GM06990 (cell line): ENCODE data around the gene MAPKAP1.

ENCODE experiments used
- DNase-seq: peaks from one replicate; pipeline ENCODE4 v3.0.0-alpha.2; 2011; ENCODE audit not compliant: insufficient read length; ENCODE audit errors: extremely low read depth
- H3K27me3 ChIP-seq: replicated peaks from 2 replicates; pipeline ENCODE4 v1.6.0; 2011; ENCODE audit warnings: low read length; ENCODE audit not compliant: control insufficient read depth, insufficient read depth
- H3K36me3 ChIP-seq: 2 replicates; pipeline ENCODE4 v1.5.1; 2011; ENCODE audit warnings: low read length; ENCODE audit not compliant: control insufficient read depth, insufficient read depth
- H3K4me3 ChIP-seq: replicated peaks from 2 replicates; pipeline ENCODE4 v1.5.1; 2011; ENCODE audit warnings: low read depth, mild to moderate bottlenecking, control low read depth, low read length
- TF ChIP-seq, protein P1 (sequence below): IDR thresholded peaks from 2 replicates; pipeline ENCODE4 v1.5.1; 2011; ENCODE audit warnings: low read length, control low read depth, mild to moderate bottlenecking, inconsistent platforms; ENCODE audit not compliant: insufficient read depth, poor library complexity, severe bottlenecking

Gene MAPKAP1

DNA sequence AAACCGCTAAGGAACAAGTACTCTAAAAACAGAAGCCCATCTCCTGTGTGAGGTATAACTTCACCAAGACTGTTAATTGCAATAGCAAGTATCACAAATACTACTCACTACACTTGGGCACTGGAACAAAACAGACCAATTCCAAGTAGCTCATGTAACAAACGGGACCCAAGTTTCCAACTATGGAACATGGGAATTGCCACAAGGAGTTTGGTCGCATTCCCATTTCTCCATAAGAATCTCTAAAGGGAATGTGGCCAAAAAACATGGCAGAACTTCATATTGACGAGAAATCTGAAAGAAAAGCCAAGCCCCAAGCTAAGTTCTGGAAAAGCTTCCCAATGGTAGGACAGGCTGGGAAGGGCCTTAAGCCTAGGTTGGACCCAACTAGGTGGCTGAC, 162.5 kb downstream of the MAPKAP1 start:
- TF ChIP-seq, protein P1, sequence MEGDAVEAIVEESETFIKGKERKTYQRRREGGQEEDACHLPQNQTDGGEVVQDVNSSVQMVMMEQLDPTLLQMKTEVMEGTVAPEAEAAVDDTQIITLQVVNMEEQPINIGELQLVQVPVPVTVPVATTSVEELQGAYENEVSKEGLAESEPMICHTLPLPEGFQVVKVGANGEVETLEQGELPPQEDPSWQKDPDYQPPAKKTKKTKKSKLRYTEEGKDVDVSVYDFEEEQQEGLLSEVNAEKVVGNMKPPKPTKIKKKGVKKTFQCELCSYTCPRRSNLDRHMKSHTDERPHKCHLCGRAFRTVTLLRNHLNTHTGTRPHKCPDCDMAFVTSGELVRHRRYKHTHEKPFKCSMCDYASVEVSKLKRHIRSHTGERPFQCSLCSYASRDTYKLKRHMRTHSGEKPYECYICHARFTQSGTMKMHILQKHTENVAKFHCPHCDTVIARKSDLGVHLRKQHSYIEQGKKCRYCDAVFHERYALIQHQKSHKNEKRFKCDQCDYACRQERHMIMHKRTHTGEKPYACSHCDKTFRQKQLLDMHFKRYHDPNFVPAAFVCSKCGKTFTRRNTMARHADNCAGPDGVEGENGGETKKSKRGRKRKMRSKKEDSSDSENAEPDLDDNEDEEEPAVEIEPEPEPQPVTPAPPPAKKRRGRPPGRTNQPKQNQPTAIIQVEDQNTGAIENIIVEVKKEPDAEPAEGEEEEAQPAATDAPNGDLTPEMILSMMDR = no peak
- H3K4me3 ChIP-seq = no peak overlapping the region
- H3K36me3 ChIP-seq = peaks cover 6% of the 10 kb centered on the region
- no peak for DNase-seq
- no peaks in the 10 kb centered on the region for H3K27me3 ChIP-seq

DNA sequence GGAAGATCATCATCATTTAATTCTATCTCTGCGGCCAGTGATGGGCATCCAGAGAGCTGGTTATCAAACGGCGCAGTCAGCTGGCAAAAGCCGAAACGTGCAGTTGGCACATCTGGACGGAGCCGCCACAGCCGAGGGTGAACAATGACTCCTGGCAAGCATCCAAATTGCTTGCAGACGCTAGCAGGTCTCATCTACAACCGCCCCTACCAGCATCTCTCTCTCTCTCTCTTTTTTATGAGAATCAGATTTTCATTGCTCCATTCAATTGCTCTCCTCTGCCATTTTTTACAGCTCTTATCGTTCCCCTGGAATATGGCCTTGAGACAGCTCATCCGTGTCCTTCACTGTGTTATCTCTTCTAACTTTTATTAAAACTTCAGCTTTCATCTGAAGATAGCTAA, 165.2 kb downstream of the MAPKAP1 start:
- TF ChIP-seq, protein P1 = no peak
- no peak for DNase-seq
- Histone ChIP-seq H3K36me3 (peaks cover 9% of the 10 kb centered on the region), H3K4me3 (no peak overlapping the region), H3K27me3 (no peaks in the 10 kb centered on the region)

DNA sequence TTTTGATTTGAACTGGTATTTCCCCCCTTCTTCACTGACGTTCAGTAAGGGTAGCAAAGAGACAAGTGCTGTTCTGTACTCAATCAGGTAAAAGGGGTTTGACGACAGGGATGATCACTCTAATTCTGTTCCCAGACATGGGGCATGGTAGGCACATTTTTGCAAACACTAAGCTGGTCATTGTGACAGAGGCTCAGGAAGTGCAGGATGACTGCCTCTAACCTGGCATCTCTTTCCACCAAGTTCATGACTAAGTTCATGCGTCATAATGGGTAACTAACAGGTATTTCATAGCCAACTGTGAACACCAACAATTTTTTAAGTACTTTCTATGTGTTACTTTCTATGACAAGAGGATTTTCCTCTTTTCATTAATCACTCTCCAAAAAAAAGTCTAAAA, 166.5 kb downstream of the MAPKAP1 start:
- Histone ChIP-seq H3K36me3 (peaks cover 6% of the 10 kb centered on the region), H3K4me3 (no peak overlapping the region), H3K27me3 (no peaks in the 10 kb centered on the region)
- TF ChIP-seq, protein P1 = no peak
- no peak for DNase-seq

DNA sequence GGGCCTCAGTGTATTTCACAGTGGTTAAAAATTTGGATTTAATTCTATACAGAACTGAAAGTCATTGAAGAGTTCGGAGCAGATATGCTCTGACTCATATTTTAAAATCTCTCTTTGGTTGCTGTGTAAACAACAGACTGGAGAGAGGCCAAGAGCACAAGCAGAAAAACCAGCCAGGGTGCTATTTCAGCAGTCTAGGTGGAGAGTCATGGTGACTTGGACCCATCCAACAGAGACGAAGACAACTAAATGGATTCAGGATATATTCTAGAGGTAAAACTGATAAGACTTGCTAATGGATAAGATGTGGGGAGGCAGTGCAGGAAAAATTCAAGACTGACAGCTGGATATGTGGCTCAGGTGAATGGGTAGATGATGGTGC, 168.9 kb downstream of the MAPKAP1 start:
- Histone ChIP-seq H3K4me3 (no peak overlapping the region), H3K36me3 (peaks cover 6% of the 10 kb centered on the region), H3K27me3 (no peaks in the 10 kb centered on the region)
- no peak for DNase-seq
- TF ChIP-seq, protein P1 = no peak

DNA sequence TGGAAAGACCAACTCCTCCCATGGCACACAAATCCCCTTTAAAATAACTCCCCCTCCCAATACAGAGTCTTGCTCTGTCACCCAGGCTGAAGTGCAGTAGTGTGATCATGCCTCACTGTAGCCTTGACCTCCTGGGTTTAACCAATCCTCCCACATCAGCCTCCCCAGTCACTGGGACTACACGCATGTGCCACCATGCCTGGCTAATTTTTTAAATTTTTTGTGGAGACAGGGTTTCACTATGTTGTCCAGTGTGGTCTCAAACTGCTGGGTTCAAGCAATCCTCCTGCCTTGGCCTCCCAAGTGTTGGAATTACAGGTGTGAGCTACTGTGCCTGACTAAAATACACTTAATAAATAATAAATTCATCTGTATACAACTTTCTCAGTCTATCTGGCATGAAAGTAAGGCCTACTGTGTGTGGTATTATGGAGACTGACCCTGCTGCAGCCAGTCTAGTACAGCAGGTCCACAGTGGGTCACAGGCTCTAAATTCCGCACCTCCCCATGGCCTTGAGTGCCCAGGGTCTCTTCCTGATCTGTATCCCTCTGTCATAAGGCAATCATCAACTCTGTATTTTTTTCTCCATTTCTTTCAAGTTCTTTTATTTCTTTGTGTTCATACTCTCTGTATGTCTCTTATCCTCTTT, 169.4 kb downstream of the MAPKAP1 start:
- DNase-seq = no peak
- peaks cover 6% of the 10 kb centered on the region for H3K36me3 ChIP-seq
- H3K4me3 ChIP-seq = no peak overlapping the region
- TF ChIP-seq, protein P1 = no peak
- H3K27me3 ChIP-seq = no peaks in the 10 kb centered on the region

DNA sequence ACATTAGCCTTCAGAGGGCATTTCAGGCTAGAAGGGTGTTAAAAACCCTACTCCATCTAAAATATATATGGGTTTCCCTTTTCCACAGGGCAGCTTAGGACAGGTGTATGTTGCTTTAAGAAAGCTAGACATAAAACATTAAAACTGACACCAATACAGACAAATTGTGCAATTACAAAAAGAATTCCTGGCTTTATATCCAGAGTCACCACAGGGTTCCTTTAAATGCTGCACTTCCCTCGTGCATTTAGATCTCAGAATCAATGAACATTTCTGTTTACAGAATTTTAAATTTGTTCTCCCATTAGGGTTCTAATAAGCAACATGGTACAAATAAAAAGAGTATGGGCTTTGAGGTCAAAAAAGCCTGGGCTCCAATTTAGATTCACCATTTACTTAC, 170.2 kb downstream of the MAPKAP1 start:
- TF ChIP-seq, protein P1 = no peak
- no peak for DNase-seq
- H3K36me3 ChIP-seq = peaks cover 5% of the 10 kb centered on the region
- H3K4me3 ChIP-seq = no peak overlapping the region
- H3K27me3 ChIP-seq = no peaks in the 10 kb centered on the region
